Lower leg skin (tissue), 4 donors: ENCODE results near the gene NRXN3. TPM values are rescaled to one million over a fixed set of nuclear protein-coding genes. Genes with fewer than 3 reads are reported as not detected.

Source experiments
- DNase-seq, 2 donors: peaks; one replicate each; pipeline ENCODE4 v3.0.0-alpha.2; 2019; ENCODE audit warnings: low spot score in 2 of 2
- H3K4me3 ChIP-seq: fragments of 200-600 bp; sonication (generic); 2 replicates; pipeline ENCODE4 v1.5.1; 2017; ENCODE audit warnings: mild to moderate bottlenecking, low read depth; ENCODE audit not compliant: poor library complexity, severe bottlenecking
- CTCF ChIP-seq, 3 donors: fragments of 450-650 bp; IDR thresholded peaks; one replicate each; pipeline ENCODE4 v1.5.1; 2016; ENCODE audit warnings: antibody characterized with exemption in 3 of 3, mild to moderate bottlenecking in 3 of 3, moderate library complexity in 2 of 3
- POLR2A ChIP-seq, 2 donors: fragments of 450-650 bp; IDR thresholded peaks; one replicate each; pipeline ENCODE4 v1.6.1; 2016 to 2017; ENCODE audit warnings: antibody characterized with exemption in 2 of 2, mild to moderate bottlenecking in 1 of 2, moderate library complexity in 1 of 2
- WGBS, 2 donors: methylation state at CpG; one replicate each; pipeline ENCODE4 v1.1.5; 2018; 5-methylcytosine and 5-hydroxymethylcytosine counted together
- intact Hi-C: fragments of 100-400 bp; cut with DNase I; formaldehyde crosslinking; loops from one replicate; pipeline ENCODE4 v1.15.0; 2023; ENCODE audit warnings: low total_unique reads
- total RNA-seq, 4 donors: library from RNA; depleted of rRNA; stranded (reverse); fragments of >200 nt; gene quantifications; one replicate each; pipeline ENCODE4 v1.1.0, GENCODE V29; 2016

NRXN3 gene
- total RNA-seq, 4 donors from 2014 or later, result 0.61 to 2.4 (median 1.7) TPM

- intact Hi-C loops, result no loop called here
- no peak overlapping the region for H3K4me3 ChIP-seq
- DNase-seq, result no peak
- WGBS, 2 donors, result 55 to 56% methylated on average over 1 of the region's 1 CpG
- TF ChIP-seq POLR2A (IDR thresholded peaks at IDR 0.05), result no peak
- no peak for TF ChIP-seq CTCF (IDR thresholded peaks at IDR 0.05)
Measured at GRCh38 chr14:79915406-79915805, 1745.2 kb downstream of the NRXN3 start.

- no peak for DNase-seq
- TF ChIP-seq POLR2A (IDR thresholded peaks at IDR 0.05) (no peak), CTCF (IDR thresholded peaks at IDR 0.05) (no peak)
- intact Hi-C loops, result no loop called here
- no peak overlapping the region for H3K4me3 ChIP-seq
Measured at GRCh38 chr14:79916281-79916680, 1746.1 kb downstream of the NRXN3 start.

GRCh38 chr14:79916892-79917291, 1746.7 kb downstream of the NRXN3 start:
- WGBS, 2 donors, result 70% methylated on average over 1 of the region's 1 CpG
- no peak overlapping the region for H3K4me3 ChIP-seq
- no peak for DNase-seq
- intact Hi-C loops, result no loop called here
- TF ChIP-seq POLR2A (IDR thresholded peaks at IDR 0.05), result no peak
- TF ChIP-seq CTCF (IDR thresholded peaks at IDR 0.05), result no peak
